Keratinocyte (primary cell): ENCODE data around the gene USP46.

Experiments used
- EZH2 ChIP-seq: IDR thresholded peaks from one replicate; pipeline ENCODE4 v1.6.1; 2012; ENCODE audit warnings: inconsistent platforms, mild to moderate bottlenecking, low read length, moderate library complexity
- TF ChIP-seq, protein P1 (sequence below), 3 experiments: IDR thresholded peaks in 1 of 3; conservative IDR thresholded peaks in 1 of 3; optimal IDR thresholded peaks in 1 of 3; 2 replicates in 2 of 3; 3 replicates in 1 of 3; pipeline versions ENCODE3 to v1.5.1; 2011; ENCODE audit warnings: low read length in 3 of 3, mild to moderate bottlenecking in 3 of 3, moderate library complexity in 2 of 3, control low read depth in 1 of 3, inconsistent platforms in 1 of 3; ENCODE audit not compliant: insufficient read depth in 2 of 3; ENCODE audit errors: extremely low read depth in 1 of 3

DNA sequence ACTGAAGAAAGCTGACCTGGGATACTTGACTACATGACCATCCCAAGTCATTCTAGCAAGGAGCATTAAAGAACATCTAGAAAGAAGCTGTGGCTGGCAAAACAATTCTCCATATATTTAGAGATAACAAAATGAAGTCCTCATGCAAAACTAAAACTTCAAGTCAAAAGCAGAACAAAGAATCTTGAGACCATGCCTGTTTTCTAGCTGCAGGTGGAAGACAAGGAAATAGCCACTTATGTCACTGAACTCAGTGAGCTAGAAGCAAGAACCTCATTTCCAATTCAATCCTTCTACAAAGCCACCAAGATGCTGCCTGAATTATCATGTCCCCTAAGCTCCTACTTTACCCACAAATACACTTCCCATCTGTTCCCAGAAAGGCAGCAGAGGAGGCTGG is 13.8 kb downstream of the USP46 start:
- TF ChIP-seq, protein P1, sequence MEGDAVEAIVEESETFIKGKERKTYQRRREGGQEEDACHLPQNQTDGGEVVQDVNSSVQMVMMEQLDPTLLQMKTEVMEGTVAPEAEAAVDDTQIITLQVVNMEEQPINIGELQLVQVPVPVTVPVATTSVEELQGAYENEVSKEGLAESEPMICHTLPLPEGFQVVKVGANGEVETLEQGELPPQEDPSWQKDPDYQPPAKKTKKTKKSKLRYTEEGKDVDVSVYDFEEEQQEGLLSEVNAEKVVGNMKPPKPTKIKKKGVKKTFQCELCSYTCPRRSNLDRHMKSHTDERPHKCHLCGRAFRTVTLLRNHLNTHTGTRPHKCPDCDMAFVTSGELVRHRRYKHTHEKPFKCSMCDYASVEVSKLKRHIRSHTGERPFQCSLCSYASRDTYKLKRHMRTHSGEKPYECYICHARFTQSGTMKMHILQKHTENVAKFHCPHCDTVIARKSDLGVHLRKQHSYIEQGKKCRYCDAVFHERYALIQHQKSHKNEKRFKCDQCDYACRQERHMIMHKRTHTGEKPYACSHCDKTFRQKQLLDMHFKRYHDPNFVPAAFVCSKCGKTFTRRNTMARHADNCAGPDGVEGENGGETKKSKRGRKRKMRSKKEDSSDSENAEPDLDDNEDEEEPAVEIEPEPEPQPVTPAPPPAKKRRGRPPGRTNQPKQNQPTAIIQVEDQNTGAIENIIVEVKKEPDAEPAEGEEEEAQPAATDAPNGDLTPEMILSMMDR (optimal IDR thresholded peaks at IDR 0.05 in 1 of 3, IDR thresholded peaks at IDR 0.05 in 1 of 3, conservative IDR thresholded peaks at IDR 0.05 in 1 of 3; ENCODE audit: extremely low read depth in 1 of 3, insufficient read depth in 2 of 3, low read length in 3 of 3), result no peak
- TF ChIP-seq EZH2, result no peak
